ENCODE results near the gene TGFBR2. TPM values are rescaled to one million over a fixed set of nuclear protein-coding genes. Genes with fewer than 3 reads are reported as not detected.
A peak's percentile ranks its signal among the peaks of the same experiment; 100 is the strongest.

Gene TGFBR2
- total RNA-seq, 4 donors from 2014 or later = 120 to 418 (median 218) TPM

- intact Hi-C loops (cut with DNase I) = no loop called here
- Histone ChIP-seq H3K27me3 (no peaks in the 10 kb centered on the region), H3K9me3 (no peaks in the 10 kb centered on the region), H3K27ac (no peak overlapping the region), H3K4me1 (peaks cover 13 to 37% of the 10 kb centered on the region in 2 donors), H3K4me3 (replicated peaks in 1 of 3) (no peak overlapping the region), H3K36me3 (peaks cover 0 to 4% of the 10 kb centered on the region in 2 donors)
- 87 to 94% methylated on average over 4 of the region's 4 CpGs for WGBS, 2 donors
- DNase-seq = no peak
- no peak for TF ChIP-seq POLR2A (IDR thresholded peaks at IDR 0.05)
- TF ChIP-seq, protein P1, sequence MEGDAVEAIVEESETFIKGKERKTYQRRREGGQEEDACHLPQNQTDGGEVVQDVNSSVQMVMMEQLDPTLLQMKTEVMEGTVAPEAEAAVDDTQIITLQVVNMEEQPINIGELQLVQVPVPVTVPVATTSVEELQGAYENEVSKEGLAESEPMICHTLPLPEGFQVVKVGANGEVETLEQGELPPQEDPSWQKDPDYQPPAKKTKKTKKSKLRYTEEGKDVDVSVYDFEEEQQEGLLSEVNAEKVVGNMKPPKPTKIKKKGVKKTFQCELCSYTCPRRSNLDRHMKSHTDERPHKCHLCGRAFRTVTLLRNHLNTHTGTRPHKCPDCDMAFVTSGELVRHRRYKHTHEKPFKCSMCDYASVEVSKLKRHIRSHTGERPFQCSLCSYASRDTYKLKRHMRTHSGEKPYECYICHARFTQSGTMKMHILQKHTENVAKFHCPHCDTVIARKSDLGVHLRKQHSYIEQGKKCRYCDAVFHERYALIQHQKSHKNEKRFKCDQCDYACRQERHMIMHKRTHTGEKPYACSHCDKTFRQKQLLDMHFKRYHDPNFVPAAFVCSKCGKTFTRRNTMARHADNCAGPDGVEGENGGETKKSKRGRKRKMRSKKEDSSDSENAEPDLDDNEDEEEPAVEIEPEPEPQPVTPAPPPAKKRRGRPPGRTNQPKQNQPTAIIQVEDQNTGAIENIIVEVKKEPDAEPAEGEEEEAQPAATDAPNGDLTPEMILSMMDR (IDR thresholded peaks at IDR 0.05) = no peak
Observed at GRCh38 chr3:30663533-30664241, 57.3 kb downstream of the TGFBR2 start.

- peaks cover 0 to 4% of the 10 kb centered on the region in 2 donors for H3K36me3 ChIP-seq
- no peak for DNase-seq
- no peaks in the 10 kb centered on the region for H3K27me3 ChIP-seq
- intact Hi-C loops (cut with DNase I) = no loop called here
- peaks cover 9 to 29% of the 10 kb centered on the region in 2 donors for H3K4me1 ChIP-seq
- no peak overlapping the region for H3K27ac ChIP-seq
- H3K4me3 ChIP-seq (replicated peaks in 1 of 3) = no peak overlapping the region
- TF ChIP-seq, protein P1 (IDR thresholded peaks at IDR 0.05) = no peak
- TF ChIP-seq POLR2A (IDR thresholded peaks at IDR 0.05) = no peak
- H3K9me3 ChIP-seq = no peaks in the 10 kb centered on the region
- 84 to 85% methylated on average over 8 of the region's 8 CpGs for WGBS, 2 donors
Observed at GRCh38 chr3:30664459-30664858, 58.1 kb downstream of the TGFBR2 start.

DNA sequence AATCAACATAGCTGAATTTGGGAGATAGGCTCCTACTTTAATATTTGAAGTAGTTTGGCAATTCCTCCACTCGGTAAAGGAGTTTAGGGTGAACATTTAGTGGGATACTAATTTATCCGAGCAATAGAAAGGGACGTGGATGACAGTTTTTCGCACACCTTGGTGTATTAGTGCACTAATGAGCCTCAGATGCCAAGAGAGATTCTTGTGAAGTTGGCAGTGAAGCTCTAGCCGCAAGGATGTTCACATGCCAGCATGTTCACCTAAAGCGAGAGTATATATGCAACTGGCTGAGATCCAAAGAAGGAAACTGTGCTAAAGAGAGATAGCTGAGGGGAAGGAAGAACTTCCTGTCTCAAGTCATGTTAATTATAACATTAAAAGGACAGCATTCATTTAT is 58.5 kb downstream of the TGFBR2 start:
- intact Hi-C loops (cut with DNase I) = no loop called here
- Histone ChIP-seq H3K27ac (peak overlapping the region in 1 of 3 donors; percentile 2), H3K27me3 (no peaks in the 10 kb centered on the region), H3K9me3 (no peaks in the 10 kb centered on the region), H3K4me1 (peaks cover 6 to 25% of the 10 kb centered on the region in 2 donors), H3K4me3 (replicated peaks in 1 of 3) (no peak overlapping the region), H3K36me3 (peaks cover 0 to 4% of the 10 kb centered on the region in 2 donors)
- DNase-seq = no peak
- TF ChIP-seq, protein P1 (IDR thresholded peaks at IDR 0.05) = no peak
- TF ChIP-seq POLR2A (IDR thresholded peaks at IDR 0.05) = no peak
- WGBS, 2 donors = 79 to 81% methylated on average over 6 of the region's 6 CpGs

DNA sequence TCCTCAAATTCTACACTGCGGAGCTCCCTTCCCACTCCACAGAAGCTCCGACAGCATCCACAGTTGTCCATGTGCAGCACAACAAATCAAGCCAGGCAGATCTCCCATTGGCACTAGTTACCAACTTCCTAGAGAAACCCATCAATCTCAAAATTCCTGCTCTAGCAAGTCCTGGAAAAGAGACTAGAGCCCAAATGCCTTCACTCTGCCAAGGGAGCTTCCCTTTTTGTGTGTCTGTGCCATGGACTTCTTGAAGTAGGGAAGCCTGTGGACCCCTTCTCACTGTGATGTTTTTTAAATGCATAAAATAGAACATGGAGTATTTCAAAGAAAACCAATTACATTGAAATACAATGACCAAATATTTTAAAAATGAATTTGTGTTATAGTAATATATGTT is 59.1 kb downstream of the TGFBR2 start:
- Histone ChIP-seq H3K27ac (no peak overlapping the region), H3K27me3 (no peaks in the 10 kb centered on the region), H3K4me3 (replicated peaks in 1 of 3) (no peak overlapping the region), H3K36me3 (peaks cover 0 to 3% of the 10 kb centered on the region in 2 donors), H3K4me1 (peaks cover 6 to 21% of the 10 kb centered on the region in 2 donors), H3K9me3 (no peaks in the 10 kb centered on the region)
- no peak for DNase-seq
- whole genome bisulfite sequencing, 2 donors = 88 to 93% methylated on average over 2 of the region's 2 CpGs
- TF ChIP-seq, protein P1 (IDR thresholded peaks at IDR 0.05) = no peak
- TF ChIP-seq POLR2A (IDR thresholded peaks at IDR 0.05) = no peak
- intact Hi-C loops (cut with DNase I) = no loop called here

DNA sequence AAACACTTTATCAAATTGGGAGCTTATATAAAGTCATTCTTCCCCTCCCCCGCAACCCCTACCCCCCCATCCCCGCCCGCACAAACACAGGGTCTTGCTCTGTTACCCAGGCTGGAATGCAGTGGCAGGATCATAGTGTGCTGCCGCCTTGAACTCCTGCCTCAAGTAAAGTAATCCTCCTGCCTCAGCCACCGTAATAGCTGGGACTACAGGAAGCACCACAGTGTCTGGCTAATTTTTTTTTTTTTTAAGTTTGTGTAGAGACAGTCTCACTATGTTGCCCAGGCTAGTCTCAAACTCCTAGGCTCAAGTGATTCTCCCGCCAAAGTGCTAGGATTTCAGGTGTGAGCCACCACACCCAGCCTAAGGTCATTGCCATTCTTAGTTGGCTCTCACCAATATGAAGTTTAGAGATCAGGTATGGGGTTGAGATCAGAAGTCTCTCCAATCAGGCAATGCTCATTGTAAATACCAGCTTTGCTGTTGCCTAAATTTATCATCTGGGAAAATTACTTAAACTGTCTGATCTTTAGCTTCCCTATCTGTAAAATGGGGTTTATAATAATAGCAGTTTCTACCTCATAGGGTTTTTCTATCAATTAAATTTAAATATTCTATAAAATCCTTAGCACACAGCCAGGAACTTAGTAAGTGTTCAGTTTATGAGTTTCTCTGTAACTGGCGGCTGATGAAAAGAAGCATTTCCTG is 60.3 kb downstream of the TGFBR2 start:
- WGBS, 2 donors = 85 to 86% methylated on average over 7 of the region's 7 CpGs
- Histone ChIP-seq H3K4me1 (peaks cover 6 to 21% of the 10 kb centered on the region in 2 donors), H3K27me3 (no peaks in the 10 kb centered on the region), H3K9me3 (no peaks in the 10 kb centered on the region), H3K27ac (no peak overlapping the region), H3K36me3 (peaks cover 4 to 5% of the 10 kb centered on the region in 2 donors), H3K4me3 (replicated peaks in 1 of 3) (no peak overlapping the region)
- DNase-seq = no peak
- no peak for TF ChIP-seq POLR2A (IDR thresholded peaks at IDR 0.05)
- TF ChIP-seq, protein P1 (IDR thresholded peaks at IDR 0.05) = no peak
- intact Hi-C loops (cut with DNase I) = no loop called here
